GM12892 (cell line): ENCODE measurements around the gene CLEC17A.

ENCODE experiments used
- POLR2A ChIP-seq: IDR thresholded peaks from 2 replicates; pipeline ENCODE4 v1.6.1; 2011; ENCODE audit warnings: low read depth, low read length, control low read depth
- POLR2AphosphoS5 ChIP-seq: IDR thresholded peaks from 2 replicates; pipeline ENCODE4 v1.6.1; 2011; ENCODE audit warnings: low read depth, low read length, control low read depth
- TAF1 ChIP-seq: IDR thresholded peaks from 2 replicates; pipeline ENCODE4 v1.6.1; 2011; ENCODE audit warnings: low read depth, mild to moderate bottlenecking, control low read depth, low read length, borderline replicate concordance

DNA sequence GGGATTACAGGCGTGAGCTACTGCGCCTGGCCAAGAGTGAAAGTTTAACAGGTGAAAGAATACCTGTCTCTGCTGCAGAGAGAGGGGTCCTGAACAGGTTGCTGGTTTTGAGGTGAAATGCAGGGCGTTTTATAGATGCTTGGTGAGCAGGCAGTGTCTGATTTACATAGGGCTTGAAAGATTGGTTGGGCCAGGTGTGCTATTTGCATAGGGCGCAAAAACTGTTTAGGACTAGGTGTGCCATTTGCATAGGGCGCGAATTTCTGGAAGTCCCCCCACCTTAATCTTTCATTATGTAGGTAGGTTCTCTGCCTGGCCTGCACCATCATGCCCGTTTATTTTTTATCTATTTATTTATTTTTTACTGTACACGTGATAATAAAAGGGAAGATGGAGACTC, 6.5 kb upstream of the CLEC17A start:
- TF ChIP-seq POLR2A (no peak), POLR2AphosphoS5 (no peak), TAF1 (no peak)
